GM18873 (cell line): ENCODE data around the gene APOE.
A peak's percentile ranks its signal among the peaks of the same experiment; 100 is the strongest.
"Not testable (repeated sequence)": the region's sequence is repeated elsewhere in the genome, so short reads cannot be mapped to it uniquely, and the experiment has no call there.

ENCODE experiments used
- ATAC-seq: cut with Tn5 transposase; IDR thresholded peaks from one replicate; pipeline ENCODE4 v1.9.1; 2021; ENCODE audit warnings: mild to moderate bottlenecking, moderate library complexity, moderate number of reproducible peaks; ENCODE audit not compliant: unreplicated experiment, low FRiP score

Gene APOE

DNA sequence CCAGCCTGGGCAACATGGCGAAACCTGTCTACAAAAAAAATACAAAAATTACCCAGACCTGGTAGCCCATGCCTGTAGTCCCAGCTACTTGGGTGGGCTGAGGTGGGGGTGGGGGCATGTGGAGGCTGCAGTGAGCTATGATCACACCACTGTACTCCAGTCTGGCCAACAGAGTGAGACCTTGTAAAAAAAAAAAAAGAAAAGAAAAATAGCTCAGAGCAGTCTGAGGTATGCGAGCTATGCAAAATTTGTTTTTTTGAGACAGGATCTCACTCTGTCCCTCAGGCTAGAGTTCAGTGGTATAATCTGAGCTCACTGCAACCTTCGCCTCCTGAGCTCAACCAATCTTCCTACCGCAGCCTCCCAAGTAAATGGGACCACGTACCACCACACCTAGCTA, 21.7 kb upstream of the APOE start:
- no peak for ATAC-seq

DNA sequence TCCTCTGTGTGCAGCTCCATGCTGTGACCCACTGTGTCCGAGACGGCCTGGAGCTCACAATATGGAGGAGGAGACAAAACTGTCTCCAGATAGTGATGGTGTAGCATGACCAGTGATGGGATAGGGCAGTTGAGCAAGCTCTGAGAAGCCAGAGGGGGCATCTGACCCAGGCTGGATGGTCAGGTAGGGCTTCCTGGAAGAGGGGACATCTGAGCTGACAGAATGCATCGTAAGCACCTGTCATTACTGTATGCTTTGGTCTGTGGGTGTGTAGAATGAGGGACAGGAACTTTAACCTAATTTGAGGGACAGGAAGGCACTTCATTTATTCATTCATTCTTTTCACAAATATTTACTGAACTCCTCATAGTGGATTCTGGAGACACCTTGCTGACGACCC, 21.0 kb upstream of the APOE start:
- no peak for ATAC-seq

DNA sequence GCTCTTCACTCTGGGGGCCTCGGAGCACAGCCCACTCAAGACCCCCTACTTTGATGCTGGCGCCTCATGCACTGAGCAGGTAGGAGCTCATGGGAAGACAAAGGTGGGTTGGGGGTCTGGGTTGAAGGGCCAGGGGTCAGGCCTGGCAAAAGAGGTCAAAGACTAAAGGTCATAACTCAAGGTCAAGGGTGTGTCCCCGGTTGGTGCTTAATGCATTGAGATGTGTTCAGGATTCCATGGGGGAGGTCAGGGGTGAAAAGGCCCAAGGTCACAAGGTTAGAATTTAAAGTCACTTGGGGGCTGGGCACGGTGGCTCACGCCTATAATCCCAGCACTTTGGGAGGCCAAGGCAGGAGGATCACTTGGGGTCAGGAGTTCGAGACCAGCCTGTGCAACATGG, 19.5 kb upstream of the APOE start:
- no peak for ATAC-seq

DNA sequence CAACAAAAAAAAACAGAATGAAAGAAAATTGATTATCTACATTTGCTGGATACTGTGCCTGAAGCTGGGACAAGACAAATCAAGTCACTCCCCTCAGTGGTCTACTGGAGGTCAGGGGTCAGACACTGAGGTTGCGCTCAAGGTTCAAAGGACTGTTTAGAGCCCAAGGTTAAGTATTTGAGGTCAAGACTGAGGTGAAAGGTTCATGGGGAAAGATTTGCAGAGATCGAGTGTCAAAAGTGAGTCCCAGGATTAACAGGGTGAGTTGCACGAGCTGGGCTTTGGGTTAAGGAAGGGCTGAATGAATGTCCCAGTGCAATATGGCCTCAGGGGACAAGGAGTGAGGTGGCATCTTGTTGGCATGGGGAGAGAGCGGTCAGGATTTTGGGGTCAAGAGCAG, 17.9 kb upstream of the APOE start:
- no peak for ATAC-seq

DNA sequence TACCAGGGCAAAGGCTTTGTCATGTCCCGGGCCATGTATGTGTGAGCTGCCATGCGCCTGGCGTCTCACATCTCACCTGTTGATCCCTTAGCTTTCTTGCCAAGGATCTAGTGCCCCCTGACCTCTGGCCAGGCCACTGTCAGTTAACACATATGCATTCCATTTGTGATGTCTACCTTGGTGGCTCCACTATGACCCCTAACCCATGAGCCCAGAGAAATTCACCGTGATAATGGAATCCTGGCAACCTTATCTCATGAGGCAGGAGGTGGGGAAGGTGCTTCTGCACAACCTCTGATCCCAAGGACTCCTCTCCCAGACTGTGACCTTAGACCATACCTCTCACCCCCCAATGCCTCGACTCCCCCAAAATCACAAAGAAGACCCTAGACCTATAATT, 17.3 kb upstream of the APOE start:
- not testable (repeated sequence) for ATAC-seq

DNA sequence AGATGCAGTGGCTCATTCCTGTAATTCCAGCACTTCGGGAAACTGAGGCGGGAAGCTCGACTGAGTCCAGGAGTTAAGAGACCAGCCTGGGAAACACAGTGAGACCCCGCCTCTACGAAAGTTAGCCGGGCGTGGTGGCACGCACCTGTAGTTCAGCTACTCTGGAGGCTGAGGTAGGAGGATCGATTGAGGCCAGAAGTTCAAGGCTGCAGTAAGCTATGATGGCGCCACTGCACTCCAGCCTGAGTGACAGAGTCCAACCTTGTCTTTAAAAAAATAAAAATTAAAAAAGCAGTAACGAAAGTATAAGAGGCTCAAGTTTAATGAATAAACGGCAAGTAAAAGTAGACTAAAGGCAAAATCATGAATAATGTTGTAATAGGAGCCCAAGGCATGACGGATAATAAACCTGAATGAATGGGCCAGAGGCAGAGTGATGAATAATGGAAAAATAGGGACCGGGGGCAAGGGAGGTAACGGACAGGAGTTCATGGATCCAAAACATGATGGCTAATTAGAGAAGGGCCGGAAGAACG, 15.7 kb upstream of the APOE start:
- no peak for ATAC-seq

DNA sequence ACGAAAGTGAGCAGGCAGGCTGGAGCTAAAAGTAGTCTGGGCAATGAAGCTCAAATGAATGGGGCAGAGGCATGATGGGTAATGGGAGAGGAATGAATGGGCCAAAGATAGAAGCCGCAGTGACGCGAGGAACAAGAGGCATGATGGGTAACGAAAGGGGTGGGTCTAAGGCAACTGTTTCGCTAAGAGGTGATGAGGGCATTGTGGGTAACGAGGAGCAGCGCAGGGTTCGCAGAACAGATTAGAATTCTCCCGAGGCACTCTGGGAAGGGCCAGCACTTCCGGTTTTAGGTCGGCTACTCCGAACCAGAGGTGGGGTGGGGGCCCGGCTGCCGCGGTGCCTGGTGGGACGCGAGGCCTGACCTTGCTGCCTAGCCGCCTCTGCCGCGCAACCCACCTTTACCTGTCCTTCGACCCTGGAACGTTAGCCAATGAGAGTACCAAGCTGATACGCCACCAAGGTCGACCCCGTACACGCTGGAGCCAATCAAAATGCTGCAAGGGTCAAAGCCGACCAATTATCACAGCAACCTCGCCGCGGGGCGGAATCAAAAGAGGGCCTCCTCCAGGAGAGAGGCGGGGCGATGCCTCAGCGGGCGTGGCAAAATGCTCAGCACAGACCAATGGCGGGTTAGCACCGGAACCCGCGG, 15.1 kb upstream of the APOE start:
- ATAC-seq = peak; percentile 82

DNA sequence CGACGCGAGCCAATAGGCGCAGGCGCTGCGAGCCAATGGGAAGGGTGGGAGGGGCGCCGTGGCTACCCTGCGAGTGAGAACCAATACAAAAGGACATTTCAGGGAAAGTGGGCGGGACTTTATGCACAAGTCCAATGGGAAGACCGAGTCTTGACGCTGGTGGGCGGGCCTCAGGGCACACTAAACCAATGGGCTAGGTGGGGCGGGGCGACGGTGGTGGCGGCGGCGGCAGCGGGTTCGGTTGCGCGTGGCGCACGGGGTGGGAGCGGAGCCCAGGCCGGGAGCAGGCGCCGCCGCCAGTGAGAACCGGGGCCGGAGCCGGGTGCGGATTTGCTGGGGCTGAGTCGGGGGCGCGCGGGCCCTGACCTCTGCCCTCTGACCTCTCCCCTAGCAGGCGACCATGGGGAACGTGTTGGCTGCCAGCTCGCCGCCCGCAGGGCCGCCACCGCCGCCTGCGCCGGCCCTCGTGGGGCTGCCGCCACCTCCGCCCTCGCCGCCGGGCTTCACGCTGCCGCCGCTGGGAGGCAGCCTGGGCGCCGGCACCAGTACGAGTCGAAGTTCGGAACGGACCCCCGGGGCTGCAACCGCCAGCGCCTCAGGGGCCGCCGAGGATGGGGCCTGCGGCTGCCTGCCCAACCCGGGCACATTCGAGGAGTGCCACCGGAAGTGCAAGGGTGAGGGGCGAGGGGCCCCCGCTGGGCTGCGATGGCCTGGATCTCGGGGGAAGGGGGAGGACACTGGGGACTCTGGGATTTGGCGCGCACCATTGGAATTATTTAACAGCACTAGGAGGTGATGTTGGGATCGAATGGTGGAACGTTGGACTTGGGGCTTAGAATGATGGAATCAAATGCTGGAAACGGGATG, 14.3 kb upstream of the APOE start, which contains the start of gene TOMM40:
TSS of gene TOMM40 (plus strand) at position 239 of the 867 bp plus-strand sequence. CDS start at position 401, 162 bp downstream.
- no peak for ATAC-seq

DNA sequence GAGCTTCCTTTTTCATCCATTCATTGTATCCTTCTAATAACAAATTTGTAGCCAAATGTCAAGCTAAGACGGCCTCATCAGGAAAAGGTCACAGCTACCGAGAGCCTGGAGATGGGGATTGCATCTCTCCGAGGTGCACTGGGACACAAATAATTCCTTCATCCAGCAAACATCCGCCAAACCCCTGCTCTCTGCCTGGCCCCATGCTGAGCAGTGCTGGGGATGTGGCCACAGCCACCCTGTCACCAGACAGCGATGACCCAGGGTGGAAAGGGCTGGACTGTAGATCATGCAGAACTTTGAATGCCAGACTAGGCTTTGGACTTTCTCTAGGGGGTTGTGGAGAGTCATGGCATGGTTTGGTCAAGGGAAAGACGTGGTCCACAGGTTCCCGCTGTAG, 12.7 kb upstream of the APOE start:
- no peak for ATAC-seq

DNA sequence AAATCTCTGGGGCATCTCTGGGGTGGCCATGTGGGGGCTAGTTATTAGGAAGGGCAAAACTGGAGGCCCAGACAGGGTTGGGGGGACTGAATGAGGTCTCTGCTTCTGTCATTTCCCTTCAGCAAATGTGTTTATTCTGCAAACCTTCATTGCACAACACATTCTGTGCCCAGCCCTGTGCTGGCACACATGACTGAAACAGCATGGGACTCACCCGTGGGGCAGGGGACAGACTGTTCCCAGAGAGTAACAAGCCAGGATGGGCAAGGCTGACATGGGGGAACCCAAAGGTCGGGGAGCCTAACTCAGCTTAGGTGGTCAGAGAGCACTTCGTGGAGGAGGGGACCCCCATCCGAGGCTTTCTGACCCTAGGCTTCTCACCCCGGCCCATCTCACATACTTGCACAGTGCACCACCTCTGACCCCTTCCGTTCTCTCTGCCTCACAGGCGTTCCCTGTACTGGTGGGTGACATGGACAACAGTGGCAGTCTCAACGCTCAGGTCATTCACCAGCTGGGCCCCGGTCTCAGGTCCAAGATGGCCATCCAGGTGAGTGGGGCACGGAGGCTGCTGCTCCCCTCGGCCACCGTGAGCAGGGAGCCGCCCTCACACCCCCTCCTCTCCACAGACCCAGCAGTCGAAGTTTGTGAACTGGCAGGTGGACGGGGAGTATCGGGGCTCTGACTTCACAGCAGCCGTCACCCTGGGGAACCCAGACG, 12.1 kb upstream of the APOE start:
- ATAC-seq = no peak

DNA sequence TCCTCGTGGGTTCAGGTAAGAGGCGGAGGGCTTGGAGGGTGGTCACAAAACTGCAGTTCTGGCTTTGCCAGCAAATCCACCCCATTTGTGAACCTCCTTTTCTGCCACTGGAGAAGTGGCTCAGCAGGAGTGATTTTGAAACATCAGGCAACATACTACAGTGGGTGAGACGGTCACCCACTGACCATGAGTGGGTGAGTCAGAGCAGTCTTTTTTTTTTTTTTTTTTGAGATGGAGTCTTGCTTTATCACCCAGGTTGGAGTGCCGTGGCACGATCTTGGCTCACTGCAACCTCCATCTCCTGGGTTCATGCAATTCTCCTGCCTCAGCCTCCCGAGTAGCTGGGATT, 11.6 kb upstream of the APOE start:
- ATAC-seq = no peak

DNA sequence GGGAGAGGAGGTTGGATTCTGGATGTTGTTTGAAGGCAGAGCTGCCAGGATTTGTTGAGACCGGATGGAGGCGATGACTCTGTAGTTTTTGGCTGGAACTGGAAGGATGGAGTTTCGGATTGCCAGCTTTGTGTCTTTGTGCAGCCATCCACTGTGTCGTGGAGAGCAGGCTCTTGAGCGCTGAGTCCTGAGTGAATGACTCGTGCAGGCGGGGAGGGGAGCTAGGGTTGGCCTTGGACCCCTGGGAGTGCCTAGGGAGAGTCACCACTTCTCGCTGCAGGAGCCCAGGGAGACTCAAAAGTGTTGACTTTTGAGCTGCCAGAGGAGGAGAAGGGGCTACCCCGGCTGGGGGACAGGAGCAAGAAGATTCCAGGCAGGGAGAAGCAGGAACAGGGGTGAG, 10.7 kb upstream of the APOE start:
- ATAC-seq = no peak

DNA sequence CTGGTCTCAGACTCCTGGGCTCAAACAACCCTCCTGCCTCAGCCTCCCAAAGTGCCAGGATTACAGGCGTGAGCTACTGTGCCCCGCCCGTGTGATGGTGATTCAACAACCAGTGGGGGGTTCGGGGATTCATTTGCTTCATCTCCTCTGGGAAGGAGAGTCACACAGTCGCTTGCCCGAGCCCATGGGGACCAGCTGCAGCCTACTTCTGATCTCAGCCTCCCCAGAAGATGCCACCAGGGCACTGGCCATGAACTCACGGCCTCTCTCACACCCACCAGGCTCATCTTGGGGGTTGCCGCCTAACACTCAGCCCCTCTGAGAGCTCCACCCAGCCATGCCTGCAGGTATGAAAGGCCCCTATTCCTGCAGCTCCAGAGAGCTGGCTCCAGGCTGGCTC, 7.8 kb upstream of the APOE start:
- ATAC-seq = no peak

DNA sequence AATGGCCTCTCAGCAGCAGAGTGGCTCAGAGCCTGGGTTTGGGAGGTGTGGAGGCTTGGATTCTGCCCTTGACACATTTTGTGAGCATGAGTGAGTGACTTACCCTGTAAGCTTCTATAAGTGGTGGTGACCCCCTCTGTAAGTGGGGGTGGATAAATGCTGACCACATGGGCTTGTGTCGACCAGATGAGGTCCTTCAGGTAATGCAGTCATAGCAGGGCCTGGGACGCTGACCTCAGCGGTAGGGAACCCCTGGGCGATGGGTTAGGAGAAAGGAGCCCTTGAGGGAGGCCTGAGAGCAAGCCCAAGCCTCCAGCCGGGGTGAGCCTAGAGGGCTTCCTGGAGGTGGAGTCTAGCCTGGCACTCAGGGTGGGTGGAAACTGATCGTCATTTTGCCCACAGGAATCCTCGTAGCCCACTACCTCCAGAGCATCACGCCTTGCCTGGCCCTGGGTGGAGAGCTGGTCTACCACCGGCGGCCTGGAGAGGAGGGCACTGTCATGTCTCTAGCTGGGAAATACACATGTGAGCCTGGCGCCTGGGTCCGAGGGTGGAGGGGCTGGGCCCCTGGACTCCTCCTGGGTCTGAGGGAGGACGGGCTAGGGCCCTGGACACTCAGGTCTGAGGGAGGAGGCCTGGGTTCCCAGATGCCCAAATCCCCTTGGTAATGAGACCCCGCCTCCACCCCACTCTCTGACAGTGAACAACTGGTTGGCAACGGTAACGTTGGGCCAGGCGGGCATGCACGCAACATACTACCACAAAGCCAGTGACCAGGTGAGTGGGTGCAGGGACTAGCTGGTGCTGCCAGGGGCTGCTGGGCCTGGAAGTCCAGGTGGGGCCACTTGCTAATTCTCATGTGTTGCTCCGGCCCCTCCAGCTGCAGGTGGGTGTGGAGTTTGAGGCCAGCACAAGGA, 5.0 kb upstream of the APOE start:
- ATAC-seq = no peak

DNA sequence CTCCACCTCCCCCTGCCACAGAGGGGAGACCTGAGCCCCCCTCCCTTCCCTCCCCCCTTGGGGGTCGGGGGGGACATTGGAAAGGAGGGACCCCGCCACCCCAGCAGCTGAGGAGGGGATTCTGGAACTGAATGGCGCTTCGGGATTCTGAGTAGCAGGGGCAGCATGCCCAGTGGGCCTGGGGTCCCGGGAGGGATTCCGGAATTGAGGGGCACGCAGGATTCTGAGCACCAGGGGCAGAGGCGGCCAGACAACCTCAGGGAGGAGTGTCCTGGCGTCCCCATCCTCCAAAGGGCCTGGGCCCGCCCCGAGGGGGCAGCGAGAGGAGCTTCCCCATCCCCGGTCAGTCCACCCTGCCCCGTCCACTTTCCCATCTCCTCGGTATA, 2.4 kb upstream of the APOE start:
- ATAC-seq = no peak

DNA sequence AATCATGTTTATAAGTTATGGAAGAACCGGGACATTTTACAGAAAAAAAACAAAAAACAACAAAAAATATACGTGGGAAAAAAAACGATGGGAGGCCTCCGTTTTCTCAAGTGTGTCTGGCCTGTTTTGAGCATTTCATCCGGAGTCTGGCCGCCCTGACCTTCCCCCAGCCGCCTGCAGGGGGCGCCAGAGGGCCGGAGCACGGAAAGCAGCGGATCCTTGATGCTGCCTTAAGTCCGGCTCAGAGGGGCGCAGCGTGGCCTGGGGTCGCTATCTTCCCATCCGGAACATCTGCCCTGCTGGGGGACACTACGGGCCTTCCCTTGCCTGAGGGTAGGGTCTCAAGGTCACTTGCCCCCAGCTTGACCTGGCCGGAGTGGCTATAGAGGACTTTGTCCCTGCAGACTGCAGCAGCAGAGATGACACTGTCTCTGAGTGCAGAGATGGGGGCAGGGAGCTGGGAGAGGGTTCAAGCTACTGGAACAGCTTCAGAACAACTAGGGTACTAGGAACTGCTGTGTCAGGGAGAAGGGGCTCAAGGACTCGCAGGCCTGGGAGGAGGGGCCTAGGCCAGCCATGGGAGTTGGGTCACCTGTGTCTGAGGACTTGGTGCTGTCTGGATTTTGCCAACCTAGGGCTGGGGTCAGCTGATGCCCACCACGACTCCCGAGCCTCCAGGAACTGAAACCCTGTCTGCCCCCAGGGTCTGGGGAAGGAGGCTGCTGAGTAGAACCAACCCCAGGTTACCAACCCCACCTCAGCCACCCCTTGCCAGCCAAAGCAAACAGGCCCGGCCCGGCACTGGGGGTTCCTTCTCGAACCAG, 1.8 kb upstream of the APOE start:
- no peak for ATAC-seq

DNA sequence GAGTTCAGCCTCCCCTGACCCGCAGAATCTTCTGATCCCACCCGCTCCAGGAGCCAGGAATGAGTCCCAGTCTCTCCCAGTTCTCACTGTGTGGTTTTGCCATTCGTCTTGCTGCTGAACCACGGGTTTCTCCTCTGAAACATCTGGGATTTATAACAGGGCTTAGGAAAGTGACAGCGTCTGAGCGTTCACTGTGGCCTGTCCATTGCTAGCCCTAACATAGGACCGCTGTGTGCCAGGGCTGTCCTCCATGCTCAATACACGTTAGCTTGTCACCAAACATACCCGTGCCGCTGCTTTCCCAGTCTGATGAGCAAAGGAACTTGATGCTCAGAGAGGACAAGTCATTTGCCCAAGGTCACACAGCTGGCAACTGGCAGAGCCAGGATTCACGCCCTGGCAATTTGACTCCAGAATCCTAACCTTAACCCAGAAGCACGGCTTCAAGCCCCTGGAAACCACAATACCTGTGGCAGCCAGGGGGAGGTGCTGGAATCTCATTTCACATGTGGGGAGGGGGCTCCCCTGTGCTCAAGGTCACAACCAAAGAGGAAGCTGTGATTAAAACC, 1.1 kb upstream of the APOE start:
- no peak for ATAC-seq

DNA sequence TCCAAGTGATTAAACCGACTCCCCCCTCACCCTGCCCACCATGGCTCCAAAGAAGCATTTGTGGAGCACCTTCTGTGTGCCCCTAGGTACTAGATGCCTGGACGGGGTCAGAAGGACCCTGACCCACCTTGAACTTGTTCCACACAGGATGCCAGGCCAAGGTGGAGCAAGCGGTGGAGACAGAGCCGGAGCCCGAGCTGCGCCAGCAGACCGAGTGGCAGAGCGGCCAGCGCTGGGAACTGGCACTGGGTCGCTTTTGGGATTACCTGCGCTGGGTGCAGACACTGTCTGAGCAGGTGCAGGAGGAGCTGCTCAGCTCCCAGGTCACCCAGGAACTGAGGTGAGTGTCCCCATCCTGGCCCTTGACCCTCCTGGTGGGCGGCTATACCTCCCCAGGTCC, 2.0 kb downstream of the APOE start:
- ATAC-seq = no peak
